HepG2 (cell line): ENCODE measurements around the gene CAMK1D. TPM values are rescaled to one million over a fixed set of nuclear protein-coding genes. Genes with fewer than 3 reads are reported as not detected.

Experiments used
- ATAC-seq: fragments of 200-7000 bp; cut with Tn5 transposase; 3 replicates; pipeline ENCODE4 v1.9.1; 2020; ENCODE audit warnings: mild to moderate bottlenecking, moderate library complexity
- BruUV-seq: library from RNA; stranded (reverse); fragments of 400-500 nt; replicated peaks from 2 replicates; lab custom pipeline; 2021; lab: Mats Ljungman, UMichigan
- CTCF ChIA-PET: fragments of 300-600 bp; formaldehyde crosslinking; extraction: SDS; loops from one replicate; lab custom pipeline; 2021; ENCODE audit warnings: low total read pairs, inconsistent platforms, low intra/inter-chr PET ratio; lab: Yijun Ruan, JAX
- POLR2A ChIA-PET: fragments of 350-600 bp; sonication (Branson Sonifier 250); formaldehyde crosslinking; loops from one replicate; lab custom pipeline; 2020; ENCODE audit warnings: antibody characterized with exemption, inconsistent platforms; lab: Yijun Ruan, JAX
- DNase-seq: peaks from one replicate; pipeline ENCODE4 v3.0.0-alpha.2; 2015; ENCODE audit warnings: low spot score
- FAIRE-seq: peaks from 3 replicates; lab custom pipeline; 2011; peaks lifted over from hg19 to GRCh38; lab: Jason Lieb, UNC
- H2AFZ ChIP-seq: one replicate; pipeline ENCODE4 v1.6.1; 2011; ENCODE audit warnings: low read length, inconsistent platforms
- H3K27ac ChIP-seq: fragments of 300-600 bp; 3 replicates; pipeline ENCODE4 v1.8.0; 2011; ENCODE audit warnings: mixed run types, mild to moderate bottlenecking, mixed read lengths, low read length, inconsistent platforms; ENCODE audit not compliant: insufficient read depth; ENCODE audit errors: extremely low read length
- H3K27me3 ChIP-seq, 2 experiments: fragments of 200-600 bp in 1 of 2; 2 replicates in 1 of 2; 3 replicates in 1 of 2; pipeline versions ENCODE4 v1.6.0 to v1.8.0; 2011; ENCODE audit warnings: low read length in 2 of 2, mild to moderate bottlenecking in 2 of 2, moderate library complexity in 2 of 2, inconsistent platforms in 1 of 2; ENCODE audit not compliant: insufficient read depth in 2 of 2, control insufficient read depth in 1 of 2
- H3K36me3 ChIP-seq, 2 experiments: fragments of 200-600 bp in 1 of 2; replicated peaks in 1 of 2; 2 replicates in 1 of 2; 3 replicates in 1 of 2; pipeline versions ENCODE4 v1.5.1 to v1.8.0; 2011; ENCODE audit warnings: low read length in 2 of 2, inconsistent platforms in 1 of 2; ENCODE audit not compliant: insufficient read depth in 2 of 2, control insufficient read depth in 1 of 2
- H3K4me1 ChIP-seq: 2 replicates; pipeline ENCODE4 v1.5.1; 2012; ENCODE audit warnings: low read length, inconsistent platforms; ENCODE audit not compliant: insufficient read depth
- H3K4me2 ChIP-seq: 2 replicates; pipeline ENCODE4 v1.6.0; 2011; ENCODE audit warnings: low read depth, low read length, inconsistent platforms
- H3K4me3 ChIP-seq, 3 experiments: fragments of 200-600 bp in 1 of 3; sonication (generic), shearing (Covaris generic) in 1 of 3; replicated peaks in 1 of 3; 2 replicates each; pipeline ENCODE4 v1.5.1; 2011 to 2016; ENCODE audit warnings: low read length in 3 of 3, inconsistent platforms in 2 of 3, low read depth in 2 of 3, mild to moderate bottlenecking in 2 of 3, control low read depth in 1 of 3, mixed read lengths in 1 of 3; ENCODE audit not compliant: insufficient read depth in 1 of 3
- H3K79me2 ChIP-seq: one replicate; pipeline ENCODE4 v1.6.1; 2011; ENCODE audit warnings: low read length, inconsistent platforms; ENCODE audit not compliant: insufficient read depth
- H3K9ac ChIP-seq: 2 replicates; pipeline ENCODE4 v1.6.0; 2011; ENCODE audit warnings: mild to moderate bottlenecking, low read depth, low read length, inconsistent platforms; ENCODE audit not compliant: insufficient read depth
- H3K9me3 ChIP-seq: 2 replicates; pipeline ENCODE4 v1.5.1; 2012; ENCODE audit warnings: mild to moderate bottlenecking, low read length
- H4K20me1 ChIP-seq: 2 replicates; pipeline ENCODE4 v1.6.0; 2011; ENCODE audit warnings: inconsistent platforms, mild to moderate bottlenecking, low read length, moderate library complexity; ENCODE audit not compliant: insufficient read depth
- CENPBD1 ChIP-seq: sonication (generic); formaldehyde crosslinking; IDR thresholded peaks from 2 replicates; pipeline ENCODE4 v1.8.0; 2022; ENCODE audit warnings: missing genetic modification reagents, low read depth, mild to moderate bottlenecking, borderline replicate concordance
- HDAC6 ChIP-seq: fragments of 200-600 bp; sonication (generic); IDR thresholded peaks from 2 replicates; pipeline ENCODE4 v1.7.0; 2017; ENCODE audit warnings: mild to moderate bottlenecking, antibody characterized with exemption, low read length, low read depth
- ZFAT ChIP-seq: sonication (generic); formaldehyde crosslinking; conservative IDR thresholded peaks from 2 replicates; pipeline ENCODE4 v1.8.1; 2023; ENCODE audit warnings: missing genetic modification reagents, inconsistent platforms
- ZNF296 ChIP-seq: sonication (generic); formaldehyde crosslinking; conservative IDR thresholded peaks from 2 replicates; pipeline ENCODE4 v1.5.0; 2020; ENCODE audit warnings: mild to moderate bottlenecking, missing genetic modification reagents
- ZNF564 ChIP-seq: sonication (generic); formaldehyde crosslinking; IDR thresholded peaks from 2 replicates; pipeline ENCODE4 v1.8.1; 2023; ENCODE audit warnings: mild to moderate bottlenecking, missing genetic modification reagents
- ZNF720 ChIP-seq: sonication (generic); formaldehyde crosslinking; IDR thresholded peaks from 2 replicates; pipeline ENCODE4 v1.4.0; 2020; ENCODE audit warnings: missing genetic modification reagents
- WGBS: methylation state at CpG from one replicate; pipeline ENCODE4 v1.1.6; 2017; ENCODE audit warnings: low lambda C conversion rate; 5-methylcytosine and 5-hydroxymethylcytosine counted together
- in situ Hi-C: cut with HindIII; loops from 2 replicates; pipeline ENCODE4 v1.10.0; 2017; ENCODE audit warnings: low pct_unique_long_range_greater_than_20kb; ENCODE audit not compliant: extremely low pct_ligation_motif_present
- intact Hi-C: fragments of 100-400 bp; cut with micrococcal nuclease; formaldehyde crosslinking; loops from one replicate; pipeline ENCODE4 v1.10.0; 2022; ENCODE audit not compliant: unreplicated experiment
- polyA plus RNA-seq, 8 experiments: library from polyadenylated mRNA; depleted of rRNA in 3 of 8; stranded (reverse) in 7 of 8; unstranded in 1 of 8; fragments of >200 nt; fragmentation: Illumina TruSeq in 4 of 8; extraction: Trizol in 4 of 8; gene quantifications; 2 replicates each; pipeline versions ENCODE4 v1.2.1 to v1.2.3, GENCODE V29; 2011 to 2016; ENCODE audit warnings: low read depth in 4 of 8, missing spikeins in 1 of 8, mixed read lengths in 1 of 8; ENCODE audit not compliant: insufficient read depth in 1 of 8
- total RNA-seq, 5 experiments: library from RNA; depleted of rRNA; stranded (reverse); fragments of >200 nt; fragmentation: Illumina TruSeq; extraction: Trizol; gene quantifications; 2 replicates each; pipeline ENCODE4 v1.2.3, GENCODE V29; 2016; ENCODE audit warnings: low read depth in 1 of 5

Gene CAMK1D
- total and polyA plus RNA-seq, 2 of the 13 experiments (the other 11 are each of a cell fraction or from before 2014, with no cell fraction given) = under 0.01 TPM; not detected in 1

GRCh38 chr10:12681252-12681651 lies 331.9 kb downstream of the CAMK1D start:
- Histone ChIP-seq H2AFZ (no peak overlapping the region), H3K27ac (no peak overlapping the region), H3K4me1 (no peaks in the 10 kb centered on the region), H3K4me3 (no peak overlapping the region), H3K79me2 (no peaks in the 10 kb centered on the region), H3K36me3 (no peaks in the 10 kb centered on the region), H3K4me2 (no peak overlapping the region), H3K27me3 (peaks cover 0 to 1% of the 10 kb centered on the region in 2 experiments; a peak in 1 of 5 replicates), H3K9me3 (no peaks in the 10 kb centered on the region), H3K9ac (no peak overlapping the region), H4K20me1 (no peaks in the 10 kb centered on the region)
- in situ Hi-C loops = no loop called here
- WGBS = 43% methylated on average over 5 of the region's 5 CpGs
- DNase-seq (no peak), ATAC-seq (no peak), FAIRE-seq (no peak)
- intact Hi-C loops = no loop called here
- TF ChIP-seq ZFAT (CRISPR knock-in tag) (no peak), ZNF564 (CRISPR knock-in tag) (no peak), CENPBD1 (CRISPR knock-in tag) (no peak), ZNF720 (no peak)
- BruUV-seq = no TSS peak
- POLR2A ChIA-PET = no interaction called here
- CTCF ChIA-PET = no interaction called here

- POLR2A ChIA-PET = no interaction called here
Observed at GRCh38 chr10:12684784-12685183, 335.4 kb downstream of the CAMK1D start.

More at GRCh38 chr10:12684784-12685183, 335.4 kb downstream of the CAMK1D start:
- H3K9me3 ChIP-seq = no peaks in the 10 kb centered on the region
- H3K27me3 ChIP-seq = peaks cover 1 to 4% of the 10 kb centered on the region in 2 experiments; a peak in 1 of 5 replicates
- no peaks in the 10 kb centered on the region for H4K20me1 ChIP-seq
- no peak overlapping the region for H3K9ac ChIP-seq
- intact Hi-C loops = no loop called here
- CTCF ChIA-PET = no interaction called here
- TF ChIP-seq HDAC6 (no peak), ZNF296 (no peak)
- TF ChIP-seq, all 625 proteins: peak for 0
- BruUV-seq = no TSS peak
- no peak for ATAC-seq
- Histone ChIP-seq H3K27ac (no peak overlapping the region), H3K79me2 (no peaks in the 10 kb centered on the region), H3K36me3 (no peaks in the 10 kb centered on the region), H3K4me3 (no peak overlapping the region), H3K4me1 (0 out of 2 replicates have a peak, but pooled peaks cover under 1% of the 10 kb centered on the region), H3K4me2 (no peak overlapping the region), H2AFZ (no peak overlapping the region)
- 37% methylated on average over 8 of the region's 8 CpGs for WGBS
- no peak for FAIRE-seq
- DNase-seq = no peak
- in situ Hi-C loops = no loop called here
